Amniotic epithelial cell (primary cell): Measurements from ENCODE around the gene PPP1R12C.

Experiments used
- DNase-seq: peaks from one replicate; pipeline ENCODE4 v3.0.0-alpha.2; 2010; ENCODE audit warnings: low read depth

Gene PPP1R12C

DNA sequence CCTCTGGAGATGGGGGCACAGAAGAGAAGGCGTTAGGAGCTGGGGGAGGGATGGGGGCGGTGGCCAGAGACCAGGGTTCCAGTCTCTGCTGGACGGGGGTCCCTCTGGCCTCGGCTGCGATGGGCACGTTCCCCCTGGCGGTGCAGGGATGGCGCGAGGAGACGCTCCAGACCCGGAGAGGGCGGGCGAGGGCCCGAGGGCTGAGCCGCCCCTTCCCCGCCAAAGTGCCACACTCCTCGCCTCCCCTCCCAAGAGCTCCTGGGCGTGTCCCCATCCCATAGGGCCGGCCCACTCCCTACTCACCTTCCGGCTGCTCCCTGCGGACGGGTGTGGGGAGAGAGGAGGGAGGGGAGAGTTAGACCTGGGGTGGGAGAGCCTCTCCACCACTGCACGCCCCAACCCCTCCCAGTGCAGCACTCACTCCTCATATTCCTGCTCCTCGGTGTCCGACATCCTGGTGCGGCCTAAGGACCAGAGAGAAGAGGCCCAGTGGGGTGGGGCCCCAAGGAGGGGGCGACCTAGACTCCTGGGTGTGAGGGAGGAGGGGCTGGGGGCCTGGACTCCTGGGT, 29.4 kb upstream of the PPP1R12C start:
- DNase-seq: no peak

DNA sequence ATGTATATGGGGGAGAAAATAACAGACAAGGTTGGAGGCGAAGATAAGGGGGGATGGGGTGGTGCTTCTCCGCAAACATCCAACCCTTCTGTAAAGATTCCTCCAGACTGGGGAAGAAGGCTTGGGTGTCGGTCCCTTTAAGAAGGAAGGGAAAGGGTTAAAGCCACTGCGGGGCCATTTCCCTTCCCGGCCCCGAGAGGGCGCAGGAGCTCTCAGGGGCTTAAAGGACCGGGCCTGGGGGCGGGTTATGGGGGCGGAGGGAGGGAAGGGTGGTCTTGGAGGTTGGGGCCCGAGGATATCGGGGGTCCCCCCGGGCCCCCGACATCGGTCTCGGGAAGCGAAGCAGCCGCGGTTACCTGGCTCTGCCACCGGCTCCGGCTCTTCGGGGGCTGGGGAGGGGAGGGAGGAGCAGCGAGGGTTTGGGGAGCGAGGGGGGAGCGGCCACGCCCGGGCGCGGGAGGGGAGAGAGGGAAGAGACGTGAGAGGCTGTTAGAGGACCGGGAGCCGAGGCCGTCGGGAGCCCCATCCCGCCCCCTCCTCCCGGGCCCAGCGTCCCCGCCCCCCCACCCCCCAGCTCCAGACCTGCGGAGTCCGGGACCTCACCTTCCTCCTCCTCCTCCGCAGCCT, 28.8 kb upstream of the PPP1R12C start:
- DNase-seq: no peak

DNA sequence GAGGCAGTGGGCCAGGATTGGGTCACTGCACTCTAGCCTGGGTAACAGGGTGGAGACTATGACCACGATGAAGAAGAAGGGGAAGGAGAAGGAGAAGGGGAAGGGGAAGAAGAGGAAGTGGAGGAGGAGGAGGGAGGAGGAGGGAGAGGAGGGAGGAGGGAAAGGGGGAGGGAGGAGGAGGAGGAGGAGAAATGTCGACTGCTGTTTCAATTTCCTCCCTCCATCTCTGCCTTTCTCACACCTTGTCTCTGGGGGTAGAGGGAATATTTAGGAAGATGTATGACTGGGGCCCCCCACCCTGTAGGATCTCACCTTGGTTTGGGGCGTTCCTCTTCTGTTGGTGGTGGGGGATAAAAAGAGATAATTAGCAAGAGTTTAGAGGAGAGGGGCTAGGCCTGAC, 27.8 kb upstream of the PPP1R12C start:
- DNase-seq: no peak

DNA sequence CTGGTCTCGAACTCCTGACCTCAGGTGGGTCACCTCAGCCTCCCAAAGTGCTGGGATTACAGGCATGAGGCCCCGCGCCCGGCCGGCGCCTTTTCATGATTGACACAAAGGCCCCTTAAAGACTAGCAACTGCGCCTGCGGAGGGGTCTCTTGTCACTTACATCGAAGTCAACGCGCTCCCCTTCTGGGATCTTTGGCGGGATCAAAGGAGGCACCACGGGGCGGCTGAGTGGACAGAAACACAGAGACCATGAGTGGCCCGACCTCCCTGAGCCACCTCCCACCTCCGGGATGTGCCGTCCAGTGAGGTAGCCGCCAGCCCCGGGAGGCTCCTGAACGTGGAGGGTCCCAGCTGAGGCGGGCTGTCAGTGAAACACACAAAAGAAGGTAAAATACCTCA, 24.3 kb upstream of the PPP1R12C start:
- DNase-seq: no peak

DNA sequence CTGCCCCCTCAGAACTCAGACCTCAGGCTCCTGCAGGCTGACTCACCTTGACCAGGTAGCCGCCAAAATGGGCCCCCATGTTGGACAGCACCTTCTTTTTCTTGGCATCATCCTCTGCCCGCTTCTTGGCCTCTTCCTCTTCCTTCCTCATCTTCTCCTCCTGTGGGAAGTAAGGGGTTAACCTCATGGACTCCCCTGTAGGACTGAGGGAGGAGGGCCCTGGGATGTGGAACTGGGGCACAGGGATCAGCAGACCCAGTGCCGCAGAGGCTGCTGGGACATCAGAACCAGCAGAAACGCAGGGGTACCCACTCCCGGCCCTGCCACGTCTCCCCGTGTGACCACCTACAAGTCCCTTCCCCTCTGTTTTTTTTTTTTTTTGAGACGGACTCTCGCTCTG, 20.5 kb upstream of the PPP1R12C start:
- no peak for DNase-seq

DNA sequence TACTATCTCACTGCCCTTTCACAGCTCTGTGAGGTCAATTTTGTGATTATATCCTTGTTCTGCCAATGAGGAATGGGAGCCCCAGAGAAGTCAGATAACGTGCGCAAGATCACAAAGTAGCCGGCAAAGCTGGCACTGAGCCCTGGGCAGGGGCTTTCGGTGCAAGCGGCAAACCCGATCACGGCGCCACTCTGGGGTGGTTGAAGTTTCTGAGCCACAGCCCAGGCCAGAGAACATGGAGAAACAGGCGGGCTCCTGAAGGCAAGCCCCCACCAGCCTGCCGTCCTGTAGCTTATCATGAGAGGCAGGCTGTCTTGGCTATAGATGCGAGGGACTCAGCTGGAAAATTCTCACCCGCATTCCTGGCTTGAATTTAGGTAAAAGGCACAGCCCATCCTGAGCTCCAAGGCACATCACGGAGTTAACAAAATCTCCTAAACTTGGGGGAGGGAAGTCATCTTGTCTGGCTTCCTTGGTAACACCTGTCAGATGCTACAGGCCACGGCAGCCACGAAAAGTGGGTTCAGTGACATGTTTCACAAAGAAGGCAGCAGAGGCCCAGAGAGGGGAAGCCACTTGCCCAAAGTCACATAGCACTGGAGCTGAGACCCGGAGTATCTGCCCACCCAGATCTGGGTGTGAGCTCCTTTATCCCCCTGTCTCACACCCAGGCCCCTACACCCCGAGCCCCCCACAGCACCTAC, 19.1 kb upstream of the PPP1R12C start:
- DNase-seq: no peak

DNA sequence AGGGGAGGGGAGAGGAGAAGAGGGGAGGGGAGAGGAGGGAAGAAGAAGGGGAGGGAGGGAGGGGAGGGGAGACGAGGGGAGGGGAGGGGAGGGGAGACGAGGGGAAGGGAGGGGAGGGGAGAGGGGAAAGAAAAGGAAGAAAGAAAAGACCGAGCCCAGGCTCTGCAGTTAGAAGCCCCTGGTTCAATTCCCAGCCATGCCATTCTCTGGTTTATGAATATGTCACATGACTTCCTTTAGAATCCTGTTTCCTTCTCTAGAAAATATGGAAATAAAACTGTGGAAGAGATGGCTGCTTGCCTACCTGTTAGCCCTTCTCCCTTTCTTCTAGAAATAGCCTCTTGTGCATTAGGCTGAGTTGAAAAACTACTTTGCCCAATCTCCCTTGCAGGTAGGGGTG, 17.3 kb upstream of the PPP1R12C start:
- DNase-seq: no peak

DNA sequence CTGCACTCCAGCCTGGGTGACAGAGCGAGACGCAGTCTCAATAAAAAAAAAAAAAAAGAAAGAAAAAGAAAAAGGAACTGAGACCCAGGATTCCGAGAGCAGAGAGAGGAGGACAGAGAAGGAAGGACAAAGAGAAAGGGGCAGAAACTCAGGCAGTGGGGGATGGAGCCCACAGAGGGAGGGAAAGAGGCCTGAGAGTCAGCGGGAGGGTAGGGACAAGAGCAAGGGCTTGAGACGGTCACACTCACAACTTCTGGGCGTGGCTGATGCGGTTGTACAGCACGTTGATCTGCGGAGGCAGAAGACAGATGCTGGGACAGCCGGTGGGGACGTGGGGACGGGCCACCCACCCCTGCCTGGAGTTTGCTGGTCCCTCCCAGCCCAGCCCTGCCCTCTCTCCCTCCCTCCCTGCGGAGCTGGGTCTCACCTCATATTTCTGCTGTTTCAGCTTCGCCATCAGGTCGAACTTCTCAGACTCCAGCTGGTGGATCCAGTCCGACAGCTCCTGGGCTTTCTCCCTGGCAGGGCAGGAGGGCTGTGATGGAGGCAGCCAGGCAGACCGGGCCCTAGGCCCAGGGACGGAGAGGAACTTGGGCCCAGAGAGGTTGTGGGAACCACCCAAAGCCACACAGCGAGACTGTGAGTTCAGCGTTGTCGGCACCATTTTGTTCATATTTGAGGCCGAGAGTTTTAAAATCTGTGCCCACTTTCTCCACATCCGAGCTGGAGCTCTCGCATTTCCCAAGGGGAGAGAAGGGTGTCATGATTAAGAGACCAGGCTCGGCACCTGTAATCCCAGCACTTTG, 16.4 kb upstream of the PPP1R12C start:
- DNase-seq: no peak

DNA sequence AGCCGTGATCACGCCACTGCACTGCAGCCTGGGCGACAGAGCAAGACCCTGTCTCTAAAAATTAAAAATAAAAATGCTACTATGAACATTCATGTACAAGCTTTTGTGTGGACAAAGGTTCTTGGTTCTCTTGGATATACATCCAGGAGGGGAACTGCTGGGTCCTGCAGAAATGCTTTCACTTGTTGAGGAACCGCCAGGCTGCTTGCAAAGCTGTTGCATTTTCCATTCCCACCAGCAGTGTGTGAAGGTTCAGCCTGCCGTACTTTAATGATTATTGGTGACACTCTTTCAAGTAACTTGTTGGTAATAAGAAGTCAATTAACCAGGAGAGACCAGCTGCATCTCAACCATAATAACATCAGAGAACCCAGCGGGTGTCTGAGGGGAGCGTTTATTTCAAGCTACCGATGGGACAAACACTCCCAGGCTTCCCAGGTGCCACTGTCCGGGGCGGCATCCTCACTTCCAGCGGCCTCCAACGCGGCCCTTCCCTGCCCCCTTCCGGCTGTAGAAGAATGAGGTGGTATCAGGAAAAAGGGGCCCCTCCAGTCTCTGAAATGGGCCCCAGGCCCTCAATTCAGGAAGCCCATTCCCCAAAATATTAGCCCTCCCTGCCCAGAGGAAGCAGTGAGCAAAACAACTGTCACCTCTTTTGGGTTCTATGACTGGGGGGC, 15.2 kb upstream of the PPP1R12C start:
- no peak for DNase-seq

DNA sequence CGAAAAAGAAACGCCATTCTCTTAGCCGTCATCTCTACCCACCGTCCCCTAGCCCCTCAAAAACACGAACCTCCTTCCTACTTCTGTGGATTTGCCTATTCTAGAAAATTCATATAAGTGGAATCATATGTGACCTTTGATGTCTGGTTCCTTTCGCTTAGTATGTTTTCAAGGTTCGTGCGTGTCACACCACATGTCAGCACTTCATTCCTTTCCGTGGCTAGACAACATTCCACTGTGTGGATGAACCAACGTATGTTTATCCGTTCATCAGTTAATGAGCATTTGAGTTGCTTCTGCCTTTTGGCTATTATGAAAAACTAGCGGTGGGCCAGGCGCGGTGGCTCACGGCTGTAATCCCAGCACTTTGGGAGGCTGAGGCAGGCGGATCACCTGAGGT, 14.0 kb upstream of the PPP1R12C start:
- DNase-seq: no peak

DNA sequence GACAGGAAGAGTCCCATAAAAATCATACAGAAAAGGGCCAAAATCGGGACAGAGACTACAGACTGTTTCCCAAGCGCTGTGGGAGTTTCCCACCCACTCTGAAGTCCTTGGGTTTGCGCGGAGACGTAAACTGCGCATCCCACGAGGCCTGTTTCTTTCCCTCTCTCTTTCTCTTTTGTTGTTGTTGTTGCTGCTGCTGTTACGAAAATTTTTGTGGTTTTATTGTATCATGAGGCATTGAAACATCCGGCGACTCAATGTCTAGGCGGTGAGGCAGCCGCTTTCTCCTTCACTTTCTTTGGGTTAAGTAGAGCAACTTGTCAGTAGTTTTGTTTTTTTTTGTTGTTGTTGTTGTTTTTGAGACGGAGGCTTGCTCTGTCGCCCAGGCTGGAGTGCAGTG, 1.6 kb upstream of the PPP1R12C start:
- peak; percentile 44 for DNase-seq

DNA sequence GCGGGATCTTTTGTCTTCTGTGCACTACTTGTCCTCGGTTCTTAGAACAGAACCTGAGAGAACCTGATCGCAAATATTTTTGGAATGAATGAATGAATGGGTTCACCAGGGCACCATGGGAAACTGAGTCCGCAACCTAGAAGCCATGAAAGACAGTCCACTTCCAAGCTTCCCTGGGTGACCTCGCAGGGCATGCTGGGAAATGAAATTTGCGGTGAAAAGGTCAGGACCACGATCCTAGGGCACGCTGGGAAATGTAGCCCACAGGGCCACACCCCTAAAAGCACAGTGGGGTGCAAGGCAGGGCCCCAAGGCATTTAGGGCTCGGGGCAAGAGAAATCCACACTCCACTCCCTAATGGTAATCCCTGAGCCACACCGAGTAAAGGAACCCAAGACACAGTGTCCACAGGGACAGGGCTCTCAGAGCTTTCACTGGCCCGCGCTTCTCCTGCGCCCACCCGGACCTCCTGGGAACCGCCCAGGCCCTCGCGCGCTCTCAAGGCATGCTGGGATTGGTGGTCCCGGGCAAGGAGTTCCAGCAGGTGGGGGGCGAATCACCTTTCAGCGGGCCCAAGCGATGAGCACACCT, 1.1 kb upstream of the PPP1R12C start:
- DNase-seq: peak; percentile 61

DNA sequence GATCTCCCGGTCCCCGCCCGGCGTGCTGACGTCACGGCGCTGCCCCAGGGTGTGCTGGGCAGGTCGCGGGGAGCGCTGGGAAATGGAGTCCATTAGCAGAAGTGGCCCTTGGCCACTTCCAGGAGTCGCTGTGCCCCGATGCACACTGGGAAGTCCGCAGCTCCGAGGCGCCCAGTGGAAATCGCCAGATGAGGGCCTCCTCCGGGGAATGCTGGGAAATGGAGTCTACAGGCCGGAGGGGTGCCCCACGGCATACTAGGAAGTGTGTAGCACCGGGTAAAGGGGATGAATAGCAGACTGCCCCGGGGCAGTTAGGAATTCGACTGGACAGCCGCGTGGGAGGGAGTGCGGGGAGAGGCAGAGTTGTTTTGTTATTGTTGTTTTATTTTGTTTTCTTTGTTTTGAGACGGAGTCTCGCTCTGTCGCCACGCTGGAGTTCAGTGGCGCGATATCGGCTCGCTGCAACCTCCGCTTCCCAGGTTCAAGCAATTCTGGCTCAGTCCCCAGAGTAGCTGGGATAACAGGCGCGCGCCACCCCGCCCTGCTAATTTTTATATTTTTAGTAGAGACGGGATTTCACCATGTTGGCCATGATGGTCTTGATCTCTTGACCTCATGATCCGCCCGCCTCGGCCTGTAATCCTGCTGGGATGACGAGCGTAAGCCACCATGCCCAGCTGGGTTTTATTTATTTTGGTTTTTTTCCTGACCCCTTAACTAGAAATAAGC, 390 bp upstream of the PPP1R12C start:
- DNase-seq: peak; percentile 98

DNA sequence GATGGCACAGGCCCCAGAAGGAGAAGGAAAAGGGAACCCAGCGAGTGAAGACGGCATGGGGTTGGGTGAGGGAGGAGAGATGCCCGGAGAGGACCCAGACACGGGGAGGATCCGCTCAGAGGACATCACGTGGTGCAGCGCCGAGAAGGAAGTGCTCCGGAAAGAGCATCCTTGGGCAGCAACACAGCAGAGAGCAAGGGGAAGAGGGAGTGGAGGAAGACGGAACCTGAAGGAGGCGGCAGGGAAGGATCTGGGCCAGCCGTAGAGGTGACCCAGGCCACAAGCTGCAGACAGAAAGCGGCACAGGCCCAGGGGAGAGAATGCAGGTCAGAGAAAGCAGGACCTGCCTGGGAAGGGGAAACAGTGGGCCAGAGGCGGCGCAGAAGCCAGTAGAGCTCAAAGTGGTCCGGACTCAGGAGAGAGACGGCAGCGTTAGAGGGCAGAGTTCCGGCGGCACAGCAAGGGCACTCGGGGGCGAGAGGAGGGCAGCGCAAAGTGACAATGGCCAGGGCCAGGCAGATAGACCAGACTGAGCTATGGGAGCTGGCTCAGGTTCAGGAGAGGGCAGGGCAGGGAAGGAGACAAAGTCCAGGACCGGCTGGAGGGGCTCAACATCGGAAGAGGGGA, 1.1 kb downstream of the PPP1R12C start:
- peak; percentile 65 for DNase-seq

DNA sequence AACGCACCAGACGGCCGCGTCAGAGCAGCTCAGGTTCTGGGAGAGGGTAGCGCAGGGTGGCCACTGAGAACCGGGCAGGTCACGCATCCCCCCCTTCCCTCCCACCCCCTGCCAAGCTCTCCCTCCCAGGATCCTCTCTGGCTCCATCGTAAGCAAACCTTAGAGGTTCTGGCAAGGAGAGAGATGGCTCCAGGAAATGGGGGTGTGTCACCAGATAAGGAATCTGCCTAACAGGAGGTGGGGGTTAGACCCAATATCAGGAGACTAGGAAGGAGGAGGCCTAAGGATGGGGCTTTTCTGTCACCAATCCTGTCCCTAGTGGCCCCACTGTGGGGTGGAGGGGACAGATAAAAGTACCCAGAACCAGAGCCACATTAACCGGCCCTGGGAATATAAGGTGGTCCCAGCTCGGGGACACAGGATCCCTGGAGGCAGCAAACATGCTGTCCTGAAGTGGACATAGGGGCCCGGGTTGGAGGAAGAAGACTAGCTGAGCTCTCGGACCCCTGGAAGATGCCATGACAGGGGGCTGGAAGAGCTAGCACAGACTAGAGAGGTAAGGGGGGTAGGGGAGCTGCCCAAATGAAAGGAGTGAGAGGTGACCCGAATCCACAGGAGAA, 1.9 kb downstream of the PPP1R12C start:
- peak; percentile 69 for DNase-seq

DNA sequence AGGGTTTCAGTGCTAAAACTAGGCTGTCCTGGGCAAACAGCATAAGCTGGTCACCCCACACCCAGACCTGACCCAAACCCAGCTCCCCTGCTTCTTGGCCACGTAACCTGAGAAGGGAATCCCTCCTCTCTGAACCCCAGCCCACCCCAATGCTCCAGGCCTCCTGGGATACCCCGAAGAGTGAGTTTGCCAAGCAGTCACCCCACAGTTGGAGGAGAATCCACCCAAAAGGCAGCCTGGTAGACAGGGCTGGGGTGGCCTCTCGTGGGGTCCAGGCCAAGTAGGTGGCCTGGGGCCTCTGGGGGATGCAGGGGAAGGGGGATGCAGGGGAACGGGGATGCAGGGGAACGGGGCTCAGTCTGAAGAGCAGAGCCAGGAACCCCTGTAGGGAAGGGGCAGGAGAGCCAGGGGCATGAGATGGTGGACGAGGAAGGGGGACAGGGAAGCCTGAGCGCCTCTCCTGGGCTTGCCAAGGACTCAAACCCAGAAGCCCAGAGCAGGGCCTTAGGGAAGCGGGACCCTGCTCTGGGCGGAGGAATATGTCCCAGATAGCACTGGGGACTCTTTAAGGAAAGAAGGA, 2.8 kb downstream of the PPP1R12C start:
- no peak for DNase-seq

DNA sequence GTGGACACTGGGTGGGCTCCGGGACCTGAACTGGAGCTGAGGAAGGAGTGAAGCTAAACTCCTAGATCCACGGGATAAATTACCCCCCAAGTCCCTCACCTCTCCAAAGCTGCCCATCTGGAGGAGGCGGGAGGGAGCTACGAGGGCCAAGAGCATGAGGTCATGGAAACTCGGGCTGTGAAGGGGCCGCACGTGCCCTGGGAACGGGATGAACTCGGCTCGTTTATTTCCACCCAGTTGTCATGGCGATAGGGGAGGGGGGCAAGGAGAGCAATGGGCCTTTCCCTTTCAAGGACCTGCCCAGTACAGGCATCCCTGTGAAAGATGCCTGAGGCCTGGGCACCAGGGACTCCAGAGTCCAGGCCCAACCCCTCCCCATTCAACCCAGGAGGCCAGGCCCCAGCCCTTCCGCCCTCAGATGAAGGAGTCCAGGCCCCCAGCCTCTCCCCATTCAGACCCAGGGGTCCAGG, 3.8 kb downstream of the PPP1R12C start:
- peak; percentile 93 for DNase-seq

DNA sequence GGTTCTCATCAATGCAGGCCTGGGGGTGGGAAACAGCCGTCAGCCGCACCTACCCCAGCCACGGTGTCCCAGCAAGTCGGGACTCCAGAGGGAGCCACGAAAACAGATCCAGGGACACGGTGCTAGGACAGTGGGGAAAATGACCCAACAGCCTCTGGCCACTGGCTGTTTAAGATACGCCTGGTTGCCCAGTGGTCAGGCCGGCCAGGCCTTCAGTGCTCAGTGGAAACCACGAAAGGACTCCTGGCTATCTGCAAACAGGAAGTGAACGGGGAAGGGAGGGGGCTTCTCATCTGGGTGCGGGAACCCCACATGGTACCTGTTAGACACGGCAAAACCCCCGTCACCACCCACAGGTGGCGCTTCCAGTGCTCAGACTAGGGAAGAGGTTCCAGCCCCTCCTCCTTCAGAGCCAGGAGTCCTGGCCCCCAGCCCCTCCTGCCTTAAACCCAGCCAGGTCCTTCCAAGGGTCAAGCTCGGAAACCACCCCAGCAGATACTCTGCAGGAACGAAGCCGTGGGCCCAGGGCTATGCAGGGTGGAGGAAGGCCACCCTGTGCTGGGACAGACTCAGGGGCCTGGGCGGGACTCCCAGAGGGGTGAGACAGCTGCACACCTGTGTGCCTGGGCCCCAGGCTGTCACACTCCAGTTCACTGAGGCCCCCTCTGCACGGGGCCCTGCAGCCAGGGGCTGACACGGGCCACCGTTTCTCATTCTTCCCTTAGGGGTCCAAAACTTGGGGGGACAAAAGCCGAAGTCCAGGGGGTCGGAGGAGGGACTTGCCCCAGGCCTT, 4.5 kb downstream of the PPP1R12C start:
- no peak for DNase-seq

DNA sequence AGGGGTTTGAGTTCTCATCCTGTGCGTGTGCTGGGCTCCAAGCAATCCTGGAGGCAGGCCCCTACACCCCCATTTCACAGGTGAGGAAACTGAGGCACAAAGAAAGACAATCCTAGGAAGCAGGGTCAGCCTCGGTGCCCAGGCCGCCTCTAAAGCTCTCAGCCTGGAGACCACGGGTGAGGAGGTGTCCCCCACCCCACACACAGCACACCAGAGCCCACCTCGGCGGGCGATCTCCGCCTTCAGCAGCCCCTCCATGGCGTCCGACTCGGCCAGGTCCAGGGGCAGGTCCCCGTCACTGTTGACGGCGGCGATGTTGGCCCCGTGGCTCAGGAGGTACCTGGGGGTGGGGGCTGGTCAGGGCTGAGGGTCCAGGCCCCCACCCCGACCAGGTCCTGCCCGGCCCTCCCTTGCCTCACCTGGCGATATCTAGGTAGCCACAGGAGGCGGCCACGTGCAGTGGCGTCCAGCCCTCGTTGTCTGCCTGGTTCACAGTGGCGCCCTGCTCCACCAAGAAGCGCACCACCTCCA, 5.1 kb downstream of the PPP1R12C start:
- DNase-seq: no peak
